ENCODE measurements around the gene WDR18.

The WDR18 gene

GRCh38 chr19:966485-967088, 17.6 kb upstream of the WDR18 start:
- DNase-seq = no peak

- no peak for DNase-seq
Observed at GRCh38 chr19:970695-971094, 13.4 kb upstream of the WDR18 start.

- no peak for DNase-seq
Observed at GRCh38 chr19:971795-972194, 12.3 kb upstream of the WDR18 start.

GRCh38 chr19:972281-972680, 11.9 kb upstream of the WDR18 start:
- no peak for DNase-seq

DNA sequence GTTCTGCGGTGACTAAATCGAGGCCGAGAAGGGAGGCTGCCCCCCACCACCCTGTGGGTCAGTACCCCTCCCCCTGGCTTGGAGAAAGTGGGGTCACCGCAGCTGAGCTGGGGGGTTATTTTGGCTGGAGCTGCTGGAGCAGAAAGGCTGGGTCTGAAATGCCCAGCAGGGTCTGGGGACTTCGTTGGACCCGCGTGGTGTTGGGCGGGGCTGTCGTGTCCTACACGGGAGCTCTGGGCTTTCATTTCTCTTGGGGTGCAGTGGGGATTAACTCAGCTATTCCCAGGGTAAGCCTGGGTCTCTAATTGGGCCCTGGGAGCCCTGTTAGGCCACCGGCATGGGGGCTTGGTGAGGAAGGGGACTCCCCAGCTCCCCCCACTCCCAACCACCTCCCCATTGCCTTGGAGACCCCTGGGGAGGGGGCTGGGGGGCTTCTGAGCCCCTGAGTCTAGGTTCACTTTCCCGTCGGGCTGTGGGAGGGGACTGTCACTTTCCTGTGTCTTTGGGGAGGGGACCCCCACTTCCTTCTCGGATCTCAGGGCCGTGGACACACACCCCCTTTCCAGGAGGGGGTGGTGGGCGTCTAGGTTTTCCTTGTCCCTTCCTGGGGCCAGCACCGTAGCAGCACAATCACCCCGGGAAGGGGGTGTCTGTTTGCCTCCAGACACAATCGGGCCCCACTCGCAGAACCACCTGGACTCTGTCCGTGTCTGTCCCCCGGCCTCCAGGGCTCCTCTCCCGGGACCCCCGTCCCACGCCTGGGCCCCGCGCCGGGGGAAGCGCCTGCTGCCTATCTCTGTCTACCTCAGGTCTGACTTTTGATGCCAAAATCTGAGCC, 10.2 kb upstream of the WDR18 start:
- DNase-seq = no peak

DNA sequence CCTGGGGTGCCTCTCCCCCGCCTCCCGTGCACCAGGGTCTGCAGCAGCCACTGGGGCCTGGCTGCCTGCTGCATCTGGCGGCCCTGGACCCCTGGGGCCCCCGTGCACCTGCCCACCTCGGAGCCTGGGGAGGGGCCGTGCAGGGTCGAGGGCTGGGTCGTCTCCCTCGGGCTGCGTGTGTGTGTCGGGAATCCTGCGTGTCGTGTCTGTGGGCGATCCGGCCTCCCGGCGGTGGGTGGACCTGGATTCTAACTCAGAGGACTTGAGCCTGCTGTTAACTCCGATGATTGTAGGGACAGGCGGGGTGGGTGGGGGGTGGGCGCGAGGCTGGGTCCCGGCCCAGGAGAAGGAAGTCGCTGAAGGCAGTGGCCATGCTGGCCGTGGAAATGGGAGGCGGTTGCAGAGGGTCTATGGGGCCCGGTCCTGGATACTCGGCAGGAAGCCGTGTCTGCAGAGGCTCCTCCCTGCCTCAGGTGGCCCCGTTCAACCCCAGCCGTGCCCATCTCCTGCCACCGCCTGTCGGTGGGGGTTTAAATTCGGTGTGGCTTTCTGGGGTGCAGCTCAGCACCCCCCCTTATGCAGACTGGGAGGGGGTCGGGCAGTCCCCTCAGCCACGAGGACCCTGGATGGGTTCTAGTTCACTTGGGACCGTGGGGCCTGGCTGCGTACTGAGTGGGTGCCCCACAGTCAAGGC, 9.4 kb upstream of the WDR18 start:
- DNase-seq = no peak

DNA sequence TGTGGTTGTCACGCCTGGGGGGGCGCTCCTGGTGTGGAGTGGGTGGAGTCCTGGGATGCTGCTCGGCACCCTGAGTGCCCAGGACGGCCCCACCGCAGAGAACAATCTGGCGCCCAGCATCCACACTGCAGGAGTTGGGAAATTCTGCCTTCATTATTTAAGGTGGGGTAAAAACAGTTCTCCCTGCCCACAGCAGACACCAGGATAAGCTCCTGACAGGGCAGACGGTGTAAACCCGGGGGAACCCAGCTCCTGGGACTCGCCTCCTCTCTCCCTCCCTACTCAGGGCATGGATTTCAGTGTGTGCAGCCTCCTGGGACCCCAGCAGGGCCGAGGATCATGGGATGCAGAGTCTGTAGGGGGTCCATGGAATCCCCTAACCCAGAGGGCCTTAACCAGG, 7.7 kb upstream of the WDR18 start:
- DNase-seq = no peak

GRCh38 chr19:977058-977464, 7.1 kb upstream of the WDR18 start:
- no peak for DNase-seq

GRCh38 chr19:979318-979741, 4.8 kb upstream of the WDR18 start:
- DNase-seq = no peak

DNA sequence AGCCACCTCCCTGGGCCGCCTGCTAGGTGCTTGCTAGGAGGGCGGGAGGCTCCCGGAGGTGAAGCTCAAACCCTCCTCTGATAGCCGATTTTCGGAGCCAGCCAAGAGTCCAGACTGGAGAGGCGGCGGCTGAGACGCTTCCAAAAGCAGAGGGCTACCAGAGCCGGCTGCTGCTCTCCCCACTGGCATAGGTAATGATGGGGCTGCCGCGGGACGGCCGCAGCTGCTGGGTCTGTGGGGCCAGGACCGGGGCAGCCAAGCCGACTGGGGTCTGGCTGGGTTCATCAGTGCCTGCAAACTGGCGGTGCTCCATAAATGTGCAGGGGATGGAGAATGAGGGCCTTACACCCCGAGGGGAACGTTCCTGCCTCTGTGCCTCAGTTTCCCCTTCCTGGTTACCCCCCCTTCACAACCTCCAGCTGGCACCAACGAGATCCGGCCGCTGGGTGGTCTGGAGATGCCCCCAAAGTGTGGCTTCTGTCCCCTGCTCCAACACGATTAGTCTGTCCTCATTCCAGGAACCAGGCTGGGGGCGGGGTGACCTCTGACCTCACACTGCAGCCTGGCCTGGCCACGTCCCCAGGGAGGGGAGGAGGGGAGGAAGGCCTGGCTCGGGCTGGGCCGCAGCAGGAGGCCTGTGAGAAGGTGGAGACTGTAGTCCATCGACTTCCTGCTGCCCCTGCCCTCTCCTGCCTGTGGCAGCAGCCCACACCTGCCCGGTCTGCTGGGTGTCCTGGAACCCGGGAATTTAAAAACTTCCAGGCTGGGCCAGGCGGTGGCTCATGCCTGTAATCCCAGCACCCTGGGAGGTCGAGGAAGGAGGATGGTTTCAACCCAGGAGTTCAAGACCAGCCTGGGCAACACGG, 3.8 kb upstream of the WDR18 start:
- DNase-seq = no peak

DNA sequence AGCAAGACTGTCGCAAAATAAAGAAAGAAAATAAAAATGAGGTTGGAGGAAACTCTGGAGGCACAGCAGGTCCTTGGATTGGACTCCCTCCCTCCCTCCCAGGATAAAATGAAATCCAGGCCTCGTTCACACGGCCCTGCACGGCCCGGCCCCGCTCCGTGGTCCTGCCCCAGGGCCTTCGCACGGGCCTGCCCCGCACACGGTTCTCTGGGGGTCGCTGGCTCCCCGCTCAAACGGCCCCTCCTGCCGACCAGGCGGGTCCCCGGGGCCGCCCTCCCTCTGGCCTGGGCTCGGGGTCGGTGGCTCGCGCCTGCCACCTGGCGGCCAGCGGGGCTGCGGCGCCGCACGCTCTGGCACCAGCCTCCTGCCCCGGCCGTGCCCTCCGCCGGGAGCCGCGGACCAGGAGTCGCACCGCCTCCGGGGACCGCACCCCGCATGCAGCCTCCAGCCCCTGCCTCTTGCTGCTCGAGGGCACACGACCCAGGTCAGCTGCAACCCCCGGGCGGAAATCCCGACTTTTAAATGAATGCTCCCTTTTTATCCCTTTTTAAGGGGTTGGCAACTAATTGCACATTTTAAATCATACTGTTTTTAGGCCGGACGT, 1.5 kb upstream of the WDR18 start:
- DNase-seq = peak; percentile 70

- no peak for DNase-seq
Observed at GRCh38 chr19:986083-986482, 1.9 kb downstream of the WDR18 start.

DNA sequence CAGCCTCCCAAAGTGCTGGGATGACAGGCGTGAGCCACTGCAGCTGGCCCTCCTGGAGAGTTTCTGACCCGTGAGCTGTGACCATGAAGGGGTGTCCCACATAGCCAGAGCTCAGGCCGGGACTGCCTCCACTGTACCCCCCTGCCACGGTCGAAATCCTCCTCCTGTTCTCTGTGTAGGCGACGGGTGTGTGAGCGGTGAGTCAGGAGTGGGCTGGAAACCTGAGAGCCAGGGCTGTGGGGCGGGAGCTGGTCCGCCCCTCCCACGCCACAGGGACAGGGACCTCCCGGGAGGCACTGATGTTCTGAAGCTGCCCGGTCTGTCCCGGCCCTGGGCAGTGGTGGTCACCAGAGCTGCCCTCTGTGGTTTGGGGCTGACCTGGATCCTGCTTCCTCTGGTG, 3.9 kb downstream of the WDR18 start:
- DNase-seq = no peak

GRCh38 chr19:988510-988909, 4.4 kb downstream of the WDR18 start:
- no peak for DNase-seq

DNA sequence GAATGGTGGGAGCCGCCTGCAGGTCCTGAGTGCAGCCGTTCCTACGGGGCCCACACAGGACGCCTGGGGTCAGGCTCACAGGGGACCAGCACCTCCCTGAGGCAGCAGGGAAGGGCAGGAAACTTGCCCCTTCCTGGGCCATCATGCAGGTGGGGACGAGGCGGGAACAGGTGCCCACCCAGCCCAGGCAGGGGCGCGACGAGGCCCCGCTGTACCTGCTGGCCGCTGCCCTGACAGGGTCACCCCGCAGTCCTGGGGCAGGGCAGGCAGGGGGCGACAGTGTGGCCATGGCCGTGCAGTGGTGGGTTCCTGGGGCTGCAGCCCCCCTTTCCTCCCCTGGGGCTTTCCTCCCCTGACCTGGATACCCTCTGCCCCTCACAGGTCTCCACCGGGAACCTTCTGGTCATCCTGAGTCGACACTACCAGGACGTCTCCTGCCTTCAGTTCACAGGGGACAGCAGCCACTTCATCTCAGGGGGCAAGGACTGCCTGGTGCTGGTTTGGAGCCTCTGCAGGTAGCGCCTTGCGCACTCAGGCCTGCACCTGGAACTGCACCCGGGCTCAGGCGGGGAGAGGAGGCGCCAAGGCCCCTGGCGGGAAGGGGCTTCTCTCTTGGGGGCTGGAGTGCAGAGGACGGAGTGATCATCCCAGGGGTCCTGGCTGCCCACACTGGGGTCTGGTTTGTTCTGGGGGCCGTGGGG, 5.4 kb downstream of the WDR18 start:
- no peak for DNase-seq

DNA sequence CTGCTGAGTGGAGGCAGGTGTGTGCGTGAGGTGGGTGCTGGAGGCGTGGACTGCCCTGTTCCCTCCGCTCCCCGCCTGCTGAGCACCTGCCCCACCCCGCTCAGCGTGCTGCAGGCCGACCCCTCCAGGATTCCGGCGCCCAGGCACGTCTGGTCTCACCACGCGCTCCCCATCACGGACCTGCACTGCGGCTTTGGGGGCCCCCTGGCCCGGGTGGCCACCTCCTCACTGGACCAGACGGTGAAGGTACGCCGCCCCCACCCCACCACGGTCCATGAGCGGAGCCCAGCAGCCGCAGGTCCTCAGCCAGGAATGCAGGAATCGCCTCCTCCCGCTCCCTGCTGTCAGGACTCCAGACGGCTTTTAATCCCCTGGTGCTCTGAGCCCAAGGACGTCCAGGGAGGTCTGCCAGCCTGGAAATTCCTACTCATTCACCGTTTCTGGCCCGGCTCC, 6.0 kb downstream of the WDR18 start:
- no peak for DNase-seq

GRCh38 chr19:990746-991145, 6.6 kb downstream of the WDR18 start:
- no peak for DNase-seq

- peak; percentile 75 for DNase-seq
Observed at GRCh38 chr19:991174-991931, 7.2 kb downstream of the WDR18 start.

DNA sequence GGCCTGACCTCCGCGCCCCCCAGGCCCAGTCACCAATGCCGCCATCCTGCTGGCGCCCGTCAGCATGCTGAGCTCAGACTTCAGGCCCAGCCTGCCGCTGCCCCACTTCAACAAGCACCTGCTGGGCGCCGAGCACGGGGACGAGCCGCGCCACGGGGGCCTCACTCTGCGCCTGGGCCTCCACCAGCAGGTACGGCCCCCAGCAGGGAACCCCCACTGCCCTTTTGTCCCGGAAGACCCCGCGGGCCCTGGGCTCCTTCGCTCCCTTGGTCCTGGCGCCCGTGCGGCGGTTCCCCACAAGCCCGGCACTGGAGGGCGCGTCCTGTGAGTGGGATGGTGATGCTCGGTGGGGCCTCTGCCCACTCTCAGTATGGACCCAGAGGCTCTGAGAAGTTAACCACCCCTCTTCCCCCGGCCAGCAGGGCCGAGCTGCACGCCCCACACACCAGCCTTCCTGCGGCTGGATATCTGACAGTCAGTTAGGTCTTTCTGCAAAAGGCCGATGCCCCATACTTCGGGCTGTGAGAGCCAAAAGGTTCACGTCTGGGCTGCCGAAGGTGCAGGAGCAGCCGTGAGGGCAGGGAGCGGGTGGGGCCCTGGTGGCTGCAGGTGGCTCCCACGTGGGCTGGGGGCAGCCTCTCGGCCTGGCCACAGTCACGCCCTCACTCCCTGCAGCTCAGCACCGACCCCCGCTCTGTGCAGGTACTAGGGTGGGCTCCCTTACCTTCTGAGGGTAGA, 8.0 kb downstream of the WDR18 start:
- DNase-seq = no peak

GRCh38 chr19:992670-993055, 8.5 kb downstream of the WDR18 start:
- no peak for DNase-seq
